ENCODE data around the gene ELOVL1. TPM values are rescaled to one million over a fixed set of nuclear protein-coding genes. Genes with fewer than 3 reads are reported as not detected.
A peak's percentile ranks its signal among the peaks of the same experiment; 100 is the strongest.
"Not testable (repeated sequence)": the region's sequence is repeated elsewhere in the genome, so short reads cannot be mapped to it uniquely, and the experiment has no call there.

ELOVL1 gene
- total RNA-seq, 4 donors from 2014 or later: 48.6 to 66.6 (median 50.8) TPM

- H3K9me3 ChIP-seq: no peaks in the 10 kb centered on the region
- peaks cover 0 to 47% (median 20%) of the 10 kb centered on the region in 4 donors for H3K4me1 ChIP-seq
- H3K36me3 ChIP-seq: peaks cover 0 to 11% (median 0%) of the 10 kb centered on the region in 3 donors
- TF ChIP-seq EP300 (IDR thresholded peaks at IDR 0.05): no peak
- no peak for TF ChIP-seq CTCF (IDR thresholded peaks at IDR 0.05)
- TF ChIP-seq POLR2A (IDR thresholded peaks at IDR 0.05): no peak
- no peak overlapping the region for H3K4me3 ChIP-seq
- H3K27me3 ChIP-seq: no peaks in the 10 kb centered on the region
- WGBS, 2 donors: 81 to 84% methylated on average over 4 of the region's 4 CpGs
- no peak for DNase-seq (ENCODE audit: low spot score in 2 of 2)
- H3K27ac ChIP-seq: peak overlapping the region in 1 of 4 donors; percentile 35
These were observed 2.8 kb upstream of the ELOVL1 start for GRCh38 chr1:43370564-43370963.

- Histone ChIP-seq H3K36me3 (peaks cover 0 to 19% (median 6%) of the 10 kb centered on the region in 3 donors), H3K4me1 (peaks cover 0 to 48% (median 20%) of the 10 kb centered on the region in 4 donors)
- WGBS, 2 donors: 90 to 95% methylated on average over 6 of the region's 6 CpGs
- not testable (repeated sequence) for H3K27ac ChIP-seq; H3K4me3 ChIP-seq; H3K27me3 ChIP-seq; DNase-seq (ENCODE audit: low spot score in 2 of 2); H3K9me3 ChIP-seq
These were observed 2.0 kb upstream of the ELOVL1 start for GRCh38 chr1:43369779-43370178.

GRCh38 chr1:43368646-43369020 is 822 bp upstream of the ELOVL1 start:
- no peak for TF ChIP-seq EP300 (IDR thresholded peaks at IDR 0.05)
- no peak for TF ChIP-seq POLR2A (IDR thresholded peaks at IDR 0.05)
- no peak for TF ChIP-seq CTCF (IDR thresholded peaks at IDR 0.05)
- 15 to 17% methylated on average over 6 of the region's 6 CpGs for WGBS, 2 donors
- peaks cover 0 to 27% (median 17%) of the 10 kb centered on the region in 3 donors for H3K36me3 ChIP-seq
- peaks cover 0 to 48% (median 20%) of the 10 kb centered on the region in 4 donors for H3K4me1 ChIP-seq
- H3K27me3 ChIP-seq: no peaks in the 10 kb centered on the region
- H3K27ac ChIP-seq: peak overlapping the region; percentile 71 to 98 (median 96)
- H3K9me3 ChIP-seq: no peaks in the 10 kb centered on the region
- DNase-seq (ENCODE audit: low spot score in 2 of 2): no peak
- H3K4me3 ChIP-seq: peak overlapping the region; percentile 71 to 97 (median 83)

- 2 to 3% methylated on average over 36 to 39 of the region's 48 CpGs for WGBS, 2 donors
- Histone ChIP-seq H3K4me1 (peaks cover 0 to 42% (median 20%) of the 10 kb centered on the region in 4 donors), H3K36me3 (peaks cover 0 to 37% (median 26%) of the 10 kb centered on the region in 3 donors), H3K4me3 (peak overlapping the region; percentile 80 to 97 (median 91)), H3K27ac (peak overlapping the region; percentile 88 to 98 (median 98)), H3K9me3 (no peaks in the 10 kb centered on the region), H3K27me3 (no peaks in the 10 kb centered on the region)
- no peak for DNase-seq (ENCODE audit: low spot score in 2 of 2)
- peak in 1 of 2 donors; percentile 21 for TF ChIP-seq POLR2A (IDR thresholded peaks at IDR 0.05)
- TF ChIP-seq EP300 (IDR thresholded peaks at IDR 0.05): no peak
These were observed 546 bp downstream of the ELOVL1 start for GRCh38 chr1:43367026-43367903.

- Histone ChIP-seq H3K4me3 (peak overlapping the region; percentile 80 to 97 (median 91)), H3K4me1 (peaks cover 0 to 42% (median 20%) of the 10 kb centered on the region in 4 donors), H3K36me3 (peaks cover 0 to 43% (median 26%) of the 10 kb centered on the region in 3 donors), H3K27ac (peak overlapping the region; percentile 88 to 98 (median 98)), H3K27me3 (no peaks in the 10 kb centered on the region), H3K9me3 (no peaks in the 10 kb centered on the region)
- DNase-seq (ENCODE audit: low spot score in 2 of 2): no peak
- 4 to 24% methylated on average over 4 of the region's 5 CpGs for WGBS, 2 donors
- no peak for TF ChIP-seq CTCF (IDR thresholded peaks at IDR 0.05)
- no peak for TF ChIP-seq POLR2A (IDR thresholded peaks at IDR 0.05)
- TF ChIP-seq EP300 (IDR thresholded peaks at IDR 0.05): no peak
These were observed 1.2 kb downstream of the ELOVL1 start for GRCh38 chr1:43366601-43367025.

- TF ChIP-seq POLR2A (IDR thresholded peaks at IDR 0.05) (no peak), EP300 (IDR thresholded peaks at IDR 0.05) (no peak), CTCF (IDR thresholded peaks at IDR 0.05) (no peak)
- peaks cover 0 to 42% (median 20%) of the 10 kb centered on the region in 4 donors for H3K4me1 ChIP-seq
- no peak for DNase-seq (ENCODE audit: low spot score in 2 of 2)
- no peaks in the 10 kb centered on the region for H3K9me3 ChIP-seq
- no peaks in the 10 kb centered on the region for H3K27me3 ChIP-seq
- H3K36me3 ChIP-seq: peaks cover 0 to 48% (median 26%) of the 10 kb centered on the region in 3 donors
- peak overlapping the region; percentile 88 to 98 (median 98) for H3K27ac ChIP-seq
- 38 to 40% methylated on average over 11 of the region's 11 CpGs for WGBS, 2 donors
- H3K4me3 ChIP-seq: peak overlapping the region in 3 of 4 donors; percentile 7 to 97 (median 80)
These were observed 1.6 kb downstream of the ELOVL1 start for GRCh38 chr1:43366179-43366578.

Measured in tibial nerve (tissue), 4 donors.